Activated gamma-delta T cell treated with anti-CD3 and anti-CD28 coated beads, Interleukin-2, amount 50 U/mL, for 16 hours (primary cell): ENCODE results near the gene SMCO2.

ENCODE experiments used
- DNase-seq: peaks from one replicate; pipeline ENCODE4 v3.0.0-alpha.2; 2020; ENCODE audit warnings: low read depth

Gene SMCO2

GRCh38 chr12:27455589-27455988 lies 9.1 kb downstream of the SMCO2 start:
- no peak for DNase-seq

GRCh38 chr12:27456618-27457017 lies 10.1 kb downstream of the SMCO2 start:
- DNase-seq: no peak

GRCh38 chr12:27460471-27460978 lies 14.0 kb downstream of the SMCO2 start:
- DNase-seq: no peak

- DNase-seq: no peak
Measured at GRCh38 chr12:27462151-27462694, 15.7 kb downstream of the SMCO2 start.

GRCh38 chr12:27462851-27463250 lies 16.3 kb downstream of the SMCO2 start:
- DNase-seq: no peak

GRCh38 chr12:27463511-27464219 lies 17.1 kb downstream of the SMCO2 start:
- no peak for DNase-seq

GRCh38 chr12:27464220-27464554 lies 17.7 kb downstream of the SMCO2 start:
- DNase-seq: no peak

- no peak for DNase-seq
Measured at GRCh38 chr12:27467641-27468040, 21.1 kb downstream of the SMCO2 start.

- no peak for DNase-seq
Measured at GRCh38 chr12:27468241-27468640, 21.7 kb downstream of the SMCO2 start.

- DNase-seq: no peak
Measured at GRCh38 chr12:27469176-27469736, 22.7 kb downstream of the SMCO2 start.

- no peak for DNase-seq
Measured at GRCh38 chr12:27472604-27473003, 26.1 kb downstream of the SMCO2 start.

GRCh38 chr12:27474344-27474743 lies 27.8 kb downstream of the SMCO2 start:
- no peak for DNase-seq

GRCh38 chr12:27477049-27477448 lies 30.5 kb downstream of the SMCO2 start:
- DNase-seq: no peak

GRCh38 chr12:27478949-27479348 lies 32.4 kb downstream of the SMCO2 start:
- no peak for DNase-seq

- no peak for DNase-seq
Measured at GRCh38 chr12:27480016-27480415, 33.5 kb downstream of the SMCO2 start.

- no peak for DNase-seq
Measured at GRCh38 chr12:27486961-27487360, 40.4 kb downstream of the SMCO2 start.

- no peak for DNase-seq
Measured at GRCh38 chr12:27488479-27488878, 41.9 kb downstream of the SMCO2 start.

GRCh38 chr12:27491226-27491625 lies 44.7 kb downstream of the SMCO2 start:
- DNase-seq: no peak

- DNase-seq: no peak
Measured at GRCh38 chr12:27493260-27493940, 46.9 kb downstream of the SMCO2 start.

GRCh38 chr12:27497446-27497845 lies 50.9 kb downstream of the SMCO2 start:
- DNase-seq: no peak

GRCh38 chr12:27498149-27498548 lies 51.6 kb downstream of the SMCO2 start:
- DNase-seq: no peak

- DNase-seq: no peak
Measured at GRCh38 chr12:27498761-27499160, 52.2 kb downstream of the SMCO2 start.

- DNase-seq: no peak
Measured at GRCh38 chr12:27499377-27499776, 52.8 kb downstream of the SMCO2 start.
